Endothelial cell of umbilical vein (primary cell): ENCODE results near the gene ISLR.

Experiments
- EZH2 ChIP-seq: IDR thresholded peaks from 2 replicates; pipeline ENCODE4 v1.6.1; 2012; ENCODE audit warnings: borderline replicate concordance, low read depth, mild to moderate bottlenecking, moderate library complexity, low read length, inconsistent platforms; ENCODE audit not compliant: severe bottlenecking
- JUN ChIP-seq: IDR thresholded peaks from 2 replicates; pipeline ENCODE4 v1.6.1; 2011; ENCODE audit warnings: borderline replicate concordance, low read depth; ENCODE audit not compliant: insufficient read length, insufficient read depth
- POLR2A ChIP-seq: IDR thresholded peaks from 2 replicates; pipeline ENCODE4 v1.6.1; 2012; ENCODE audit warnings: low read depth, mild to moderate bottlenecking, control low read depth, low read length
- POLR2AphosphoS5 ChIP-seq: IDR thresholded peaks from 2 replicates; pipeline ENCODE4 v1.6.1; 2012; ENCODE audit warnings: low read depth, mild to moderate bottlenecking, control low read depth, low read length, moderate library complexity; ENCODE audit not compliant: insufficient read depth
- TF ChIP-seq, protein P1 (sequence below), 2 donors: IDR thresholded peaks; 1 replicate in 1 of 2; 2 replicates in 1 of 2; pipeline ENCODE4 v1.5.1; 2011; ENCODE audit warnings: low read length in 2 of 2, mild to moderate bottlenecking in 2 of 2, moderate library complexity in 2 of 2, control low read depth in 1 of 2, inconsistent platforms in 1 of 2, low read depth in 1 of 2; ENCODE audit not compliant: insufficient read depth in 1 of 2; ENCODE audit errors: extremely low read depth in 1 of 2
- TF ChIP-seq, protein P2 (sequence below): IDR thresholded peaks from 2 replicates; pipeline ENCODE4 v1.6.1; 2011; ENCODE audit not compliant: insufficient read depth, insufficient read length

DNA sequence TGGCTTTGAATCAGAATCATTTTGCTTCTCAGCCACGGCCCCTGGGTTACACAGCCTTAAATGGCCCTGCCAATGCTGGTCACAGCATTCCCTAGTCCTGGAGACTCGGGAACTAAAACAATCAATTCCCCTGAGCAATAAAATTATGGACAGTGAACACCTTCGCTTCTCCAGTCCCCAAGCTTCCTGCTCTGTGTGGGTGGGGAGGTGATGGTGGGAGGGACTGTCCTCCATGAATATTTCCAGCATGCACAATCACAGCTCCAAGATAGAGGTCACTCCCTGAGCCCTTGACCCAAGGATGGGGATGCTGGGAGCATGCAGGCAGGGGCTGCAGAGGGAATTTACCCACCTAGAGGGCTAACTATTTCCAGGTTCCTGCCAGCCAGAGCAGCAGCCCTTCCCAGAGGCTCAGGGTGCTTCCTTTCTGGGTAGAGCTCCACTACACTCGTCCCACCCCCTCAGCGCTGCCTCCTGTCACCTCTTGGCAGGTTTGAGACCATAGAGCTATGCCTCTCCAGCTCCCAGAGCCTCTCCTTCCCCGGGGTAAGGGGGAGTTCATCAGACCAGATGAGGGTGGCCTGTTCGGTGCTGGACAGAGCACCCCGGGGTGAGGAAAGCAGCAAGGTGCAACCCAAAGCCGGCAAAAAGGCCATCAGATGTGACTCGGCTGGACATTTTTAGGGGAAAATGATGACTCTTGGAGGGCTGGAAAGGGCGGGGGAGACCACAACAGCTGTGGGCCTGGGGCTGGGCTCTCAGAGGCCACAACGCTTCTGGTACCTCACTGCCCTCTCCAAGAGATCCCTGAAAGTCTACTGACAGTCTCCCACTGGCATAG is 48.1 kb downstream of the ISLR start:
- no peak for TF ChIP-seq POLR2AphosphoS5
- TF ChIP-seq EZH2, result no peak
- no peak for TF ChIP-seq JUN
- no peak for TF ChIP-seq POLR2A
- TF ChIP-seq, protein P1, sequence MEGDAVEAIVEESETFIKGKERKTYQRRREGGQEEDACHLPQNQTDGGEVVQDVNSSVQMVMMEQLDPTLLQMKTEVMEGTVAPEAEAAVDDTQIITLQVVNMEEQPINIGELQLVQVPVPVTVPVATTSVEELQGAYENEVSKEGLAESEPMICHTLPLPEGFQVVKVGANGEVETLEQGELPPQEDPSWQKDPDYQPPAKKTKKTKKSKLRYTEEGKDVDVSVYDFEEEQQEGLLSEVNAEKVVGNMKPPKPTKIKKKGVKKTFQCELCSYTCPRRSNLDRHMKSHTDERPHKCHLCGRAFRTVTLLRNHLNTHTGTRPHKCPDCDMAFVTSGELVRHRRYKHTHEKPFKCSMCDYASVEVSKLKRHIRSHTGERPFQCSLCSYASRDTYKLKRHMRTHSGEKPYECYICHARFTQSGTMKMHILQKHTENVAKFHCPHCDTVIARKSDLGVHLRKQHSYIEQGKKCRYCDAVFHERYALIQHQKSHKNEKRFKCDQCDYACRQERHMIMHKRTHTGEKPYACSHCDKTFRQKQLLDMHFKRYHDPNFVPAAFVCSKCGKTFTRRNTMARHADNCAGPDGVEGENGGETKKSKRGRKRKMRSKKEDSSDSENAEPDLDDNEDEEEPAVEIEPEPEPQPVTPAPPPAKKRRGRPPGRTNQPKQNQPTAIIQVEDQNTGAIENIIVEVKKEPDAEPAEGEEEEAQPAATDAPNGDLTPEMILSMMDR (IDR thresholded peaks at IDR 0.05; ENCODE audit: extremely low read depth in 1 of 2, insufficient read depth in 1 of 2, low read depth in 1 of 2, low read length in 2 of 2), result no peak
- TF ChIP-seq, protein P2, sequence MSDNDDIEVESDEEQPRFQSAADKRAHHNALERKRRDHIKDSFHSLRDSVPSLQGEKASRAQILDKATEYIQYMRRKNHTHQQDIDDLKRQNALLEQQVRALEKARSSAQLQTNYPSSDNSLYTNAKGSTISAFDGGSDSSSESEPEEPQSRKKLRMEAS, result no peak
